Parathyroid adenoma (tissue), 2 donors: ENCODE measurements around the gene CFAP57.

Source experiments
- H2AFZ ChIP-seq: fragments of 300-600 bp; sonication (generic); one replicate; pipeline ENCODE4 v1.7.0; 2017; ENCODE audit warnings: antibody characterized with exemption, mild to moderate bottlenecking
- H3K27ac ChIP-seq: fragments of 300-600 bp; sonication (generic); one replicate; pipeline ENCODE4 v1.7.0; 2017
- H3K27me3 ChIP-seq: fragments of 300-600 bp; sonication (generic); one replicate; pipeline ENCODE4 v1.7.0; 2017; ENCODE audit warnings: low read length; ENCODE audit not compliant: control insufficient read depth, insufficient read depth
- H3K36me3 ChIP-seq: fragments of 300-600 bp; sonication (generic); one replicate; pipeline ENCODE4 v1.7.0; 2017; ENCODE audit warnings: low read length; ENCODE audit not compliant: control insufficient read depth, insufficient read depth
- H3K4me1 ChIP-seq: fragments of 300-600 bp; sonication (generic); one replicate; pipeline ENCODE4 v1.7.0; 2017; ENCODE audit warnings: control low read depth
- H3K4me2 ChIP-seq: fragments of 300-600 bp; sonication (generic); one replicate; pipeline ENCODE4 v1.7.0; 2017; ENCODE audit warnings: low read length
- H3K4me3 ChIP-seq: fragments of 300-600 bp; sonication (generic); one replicate; pipeline ENCODE4 v1.7.0; 2017; ENCODE audit warnings: low read depth, low read length
- H3K79me2 ChIP-seq: fragments of 300-600 bp; sonication (generic); one replicate; pipeline ENCODE4 v1.7.0; 2017; ENCODE audit warnings: control low read depth
- H3K9ac ChIP-seq: fragments of 300-600 bp; sonication (generic); one replicate; pipeline ENCODE4 v1.7.0; 2017; ENCODE audit warnings: mild to moderate bottlenecking
- H3K9me3 ChIP-seq: fragments of 300-600 bp; sonication (generic); one replicate; pipeline ENCODE4 v1.7.0; 2017; ENCODE audit warnings: low read length; ENCODE audit not compliant: control insufficient read depth
- TF ChIP-seq, protein P1 (sequence below): fragments of 300-600 bp; sonication (generic); IDR thresholded peaks from one replicate; pipeline ENCODE4 v1.7.0; 2017; ENCODE audit warnings: antibody characterized with exemption, mild to moderate bottlenecking
- donor health status: primary hyperparathyroidism.

The CFAP57 gene

DNA sequence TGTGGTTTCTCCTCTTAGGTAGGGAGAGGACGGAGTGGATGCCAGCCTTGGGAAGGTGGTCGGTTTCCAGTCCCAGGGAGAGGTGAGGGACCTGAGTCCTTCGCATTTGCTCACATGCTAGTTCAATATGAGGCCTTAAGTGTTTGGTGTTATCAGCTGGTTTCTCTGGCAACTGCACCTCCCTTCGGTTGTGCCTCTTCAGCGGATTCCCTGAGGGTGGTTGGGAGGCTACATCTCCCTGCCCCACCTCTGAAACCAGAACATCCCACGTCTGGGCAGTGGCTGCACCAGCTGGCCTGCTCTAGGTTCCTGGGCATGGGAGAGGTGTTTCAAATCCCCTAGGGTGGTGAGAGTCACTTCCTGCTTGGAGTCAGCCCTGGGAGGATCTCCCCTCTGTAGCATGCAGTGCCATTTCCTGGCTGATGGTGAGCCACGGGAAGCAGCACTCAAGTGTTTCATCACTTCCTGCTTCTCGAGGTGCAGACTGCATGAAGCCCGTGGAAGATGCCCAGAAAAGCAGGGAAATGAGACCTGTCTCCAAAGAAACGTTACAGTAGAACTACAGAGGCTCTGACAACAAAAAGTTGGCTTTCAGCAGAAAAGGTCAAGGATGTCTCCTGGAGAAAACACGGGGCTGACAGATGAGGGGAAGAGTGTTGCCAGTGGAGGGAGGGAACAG is 102.1 kb downstream of the CFAP57 start:
- Histone ChIP-seq H3K4me1 (peaks cover 2% of the 10 kb centered on the region), H3K27ac (no peak overlapping the region), H3K4me3 (no peak overlapping the region), H2AFZ (no peak overlapping the region), H3K36me3 (no peaks in the 10 kb centered on the region), H3K79me2 (no peaks in the 10 kb centered on the region), H3K9ac (no peak overlapping the region), H3K4me2 (no peak overlapping the region), H3K27me3 (no peaks in the 10 kb centered on the region), H3K9me3 (no peaks in the 10 kb centered on the region)
- TF ChIP-seq, protein P1, sequence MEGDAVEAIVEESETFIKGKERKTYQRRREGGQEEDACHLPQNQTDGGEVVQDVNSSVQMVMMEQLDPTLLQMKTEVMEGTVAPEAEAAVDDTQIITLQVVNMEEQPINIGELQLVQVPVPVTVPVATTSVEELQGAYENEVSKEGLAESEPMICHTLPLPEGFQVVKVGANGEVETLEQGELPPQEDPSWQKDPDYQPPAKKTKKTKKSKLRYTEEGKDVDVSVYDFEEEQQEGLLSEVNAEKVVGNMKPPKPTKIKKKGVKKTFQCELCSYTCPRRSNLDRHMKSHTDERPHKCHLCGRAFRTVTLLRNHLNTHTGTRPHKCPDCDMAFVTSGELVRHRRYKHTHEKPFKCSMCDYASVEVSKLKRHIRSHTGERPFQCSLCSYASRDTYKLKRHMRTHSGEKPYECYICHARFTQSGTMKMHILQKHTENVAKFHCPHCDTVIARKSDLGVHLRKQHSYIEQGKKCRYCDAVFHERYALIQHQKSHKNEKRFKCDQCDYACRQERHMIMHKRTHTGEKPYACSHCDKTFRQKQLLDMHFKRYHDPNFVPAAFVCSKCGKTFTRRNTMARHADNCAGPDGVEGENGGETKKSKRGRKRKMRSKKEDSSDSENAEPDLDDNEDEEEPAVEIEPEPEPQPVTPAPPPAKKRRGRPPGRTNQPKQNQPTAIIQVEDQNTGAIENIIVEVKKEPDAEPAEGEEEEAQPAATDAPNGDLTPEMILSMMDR, result no peak

DNA sequence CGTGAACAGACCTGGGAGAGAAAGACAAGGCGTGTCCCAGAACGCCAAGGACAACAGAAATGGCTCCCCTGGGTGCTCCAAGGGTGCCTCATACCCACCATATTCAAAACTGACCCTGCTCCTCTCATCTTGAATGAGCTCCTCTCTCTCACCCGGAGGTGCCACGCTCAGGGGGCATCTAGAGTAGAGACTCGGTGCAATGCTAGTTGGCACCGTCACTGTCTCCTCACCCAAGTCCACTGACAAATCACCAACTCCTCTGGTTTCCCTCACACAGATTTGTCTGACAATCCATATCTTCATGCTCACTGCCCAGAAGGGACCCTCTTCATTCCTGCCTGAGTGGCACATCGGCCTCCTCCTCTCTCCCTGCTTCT is 102.7 kb downstream of the CFAP57 start:
- Histone ChIP-seq H3K9me3 (no peaks in the 10 kb centered on the region), H3K79me2 (no peaks in the 10 kb centered on the region), H3K9ac (no peak overlapping the region), H3K4me1 (peaks cover 2% of the 10 kb centered on the region), H3K4me2 (no peak overlapping the region), H3K27me3 (no peaks in the 10 kb centered on the region), H3K36me3 (no peaks in the 10 kb centered on the region), H3K27ac (no peak overlapping the region), H2AFZ (no peak overlapping the region), H3K4me3 (no peak overlapping the region)
- TF ChIP-seq, protein P1, result no peak

DNA sequence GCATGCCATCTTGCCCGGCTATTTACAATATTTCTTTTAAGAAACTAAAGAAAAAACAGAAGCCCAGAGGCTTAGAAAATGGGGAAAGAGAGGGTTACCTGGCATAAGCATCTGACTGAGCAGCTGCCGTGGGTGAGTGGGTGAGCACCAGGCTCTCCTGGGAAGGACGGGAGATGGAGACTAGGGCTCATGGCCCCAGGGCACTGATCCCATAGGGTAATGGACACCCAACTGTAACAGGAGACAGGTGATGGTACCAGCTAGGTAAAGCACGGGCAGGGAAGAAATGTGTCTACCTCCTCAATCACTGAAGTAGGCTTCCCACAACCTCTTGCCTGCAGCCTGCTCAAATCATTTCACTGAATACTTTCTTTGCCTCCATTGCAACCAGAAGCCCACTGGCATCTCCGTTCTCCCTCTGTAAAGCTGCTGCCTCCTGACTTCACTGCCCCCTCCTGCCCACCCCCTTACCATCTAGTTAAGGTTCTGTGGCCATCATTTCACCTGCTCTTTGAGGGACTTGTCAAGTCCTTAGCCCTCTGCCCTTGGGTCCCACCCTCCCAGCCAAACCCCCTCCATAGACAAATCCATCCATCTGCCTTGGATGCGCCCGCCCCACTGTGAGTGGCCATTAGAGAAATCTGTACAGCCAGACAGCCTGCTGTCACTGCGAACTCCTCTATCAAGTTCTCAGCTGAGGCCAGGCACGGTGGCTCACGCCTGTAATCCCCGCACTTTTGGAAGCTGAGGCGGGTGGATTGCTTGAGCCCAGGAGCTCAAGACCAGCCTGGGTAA is 103.9 kb downstream of the CFAP57 start:
- H3K27ac ChIP-seq, result no peak overlapping the region
- no peaks in the 10 kb centered on the region for H3K36me3 ChIP-seq

DNA sequence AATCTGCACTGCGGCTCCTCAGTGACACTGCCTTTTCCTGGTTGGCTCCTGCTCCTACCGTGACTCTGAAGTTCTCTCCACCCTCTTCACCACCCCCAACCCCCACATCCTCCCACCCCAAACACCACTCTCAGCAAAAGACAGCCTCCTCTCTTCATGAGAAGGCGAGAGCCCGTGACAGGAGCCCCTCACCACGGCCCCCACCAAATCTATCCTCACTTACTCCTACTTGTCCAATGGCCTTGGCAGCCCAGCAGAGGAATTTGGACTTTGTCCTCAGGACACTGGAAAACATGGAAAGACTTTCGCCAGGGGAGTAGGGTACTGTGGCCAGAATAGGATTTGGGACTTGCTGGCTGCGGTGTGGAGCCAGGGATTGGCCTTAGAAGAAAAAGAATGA is 104.5 kb downstream of the CFAP57 start:
- H3K79me2 ChIP-seq, result no peaks in the 10 kb centered on the region
- H3K27ac ChIP-seq, result no peak overlapping the region
- no peak overlapping the region for H2AFZ ChIP-seq
- TF ChIP-seq, protein P1, result no peak
- H3K4me2 ChIP-seq, result no peak overlapping the region
- H3K4me3 ChIP-seq, result no peak overlapping the region
- H3K27me3 ChIP-seq, result no peaks in the 10 kb centered on the region
- no peak overlapping the region for H3K9ac ChIP-seq
- no peaks in the 10 kb centered on the region for H3K9me3 ChIP-seq
- H3K36me3 ChIP-seq, result no peaks in the 10 kb centered on the region
- no peaks in the 10 kb centered on the region for H3K4me1 ChIP-seq

More for the DNA sequence above, 103.9 kb downstream of the CFAP57 start:
- Histone ChIP-seq H3K9ac (no peak overlapping the region), H3K79me2 (no peaks in the 10 kb centered on the region), H3K9me3 (no peaks in the 10 kb centered on the region), H2AFZ (no peak overlapping the region), H3K4me3 (no peak overlapping the region), H3K27me3 (no peaks in the 10 kb centered on the region), H3K4me1 (peaks cover 2% of the 10 kb centered on the region), H3K4me2 (no peak overlapping the region)
- TF ChIP-seq, protein P1, result no peak
